ENCODE measurements around the gene CLN3. TPM values are rescaled to one million over a fixed set of nuclear protein-coding genes. Genes with fewer than 3 reads are reported as not detected.
"Not testable (repeated sequence)": the region's sequence is repeated elsewhere in the genome, so short reads cannot be mapped to it uniquely, and the experiment has no call there.

The CLN3 gene
- polyA plus RNA-seq, 6 donors from 2014 or later: 2.7 to 21.2 (median 17.6) TPM

GRCh38 chr16:28495098-28495793 is 3.4 kb upstream of the CLN3 start:
- H3K4me3 Mint-ChIP-seq: peak overlapping the region in 6 of 8 donors; percentile 76 to 92 (median 88)
- no peaks in the 10 kb centered on the region for H3K9me3 Mint-ChIP-seq
- H3K27me3 Mint-ChIP-seq: no peaks in the 10 kb centered on the region
- H3K4me1 Mint-ChIP-seq: peaks cover 39 to 59% (median 40%) of the 10 kb centered on the region in 3 donors
- DNase-seq (no peak), ATAC-seq (ENCODE audit: low read depth in 2 of 2) (no peak)
- H3K27ac Mint-ChIP-seq: peak overlapping the region; percentile 78 to 98 (median 92)
- H3K36me3 Mint-ChIP-seq: peaks cover 0 to 3% of the 10 kb centered on the region in 2 donors

GRCh38 chr16:28494121-28494851 is 2.4 kb upstream of the CLN3 start, which contains the start of gene APOBR:
APOBR (plus strand) TSS chr16:28494643; CDS start chr16:28494682, 39 bp downstream.
- ATAC-seq (ENCODE audit: low read depth in 2 of 2) (peak; percentile 84), DNase-seq (peak; percentile 92)
- Mint-ChIP-seq H3K27me3 (no peaks in the 10 kb centered on the region), H3K9me3 (no peaks in the 10 kb centered on the region), H3K27ac (peak within 1 kb of the TSS; percentile 88 to 98 (median 96)), H3K4me3 (peak within 1 kb of the TSS; percentile 76 to 92 (median 87)), H3K36me3 (peaks cover 0 to 3% of the 10 kb centered on the region in 2 donors), H3K4me1 (peaks cover 34 to 60% (median 35%) of the 10 kb centered on the region in 3 donors)

- peaks cover 2 to 3% of the 10 kb centered on the region in 2 donors for H3K36me3 Mint-ChIP-seq
- DNase-seq (no peak), ATAC-seq (ENCODE audit: low read depth in 2 of 2) (no peak)
- peak overlapping the region; percentile 94 to 100 (median 98) for H3K4me3 Mint-ChIP-seq
- H3K4me1 Mint-ChIP-seq: peaks cover 35 to 62% (median 37%) of the 10 kb centered on the region in 3 donors
- H3K9me3 Mint-ChIP-seq: no peaks in the 10 kb centered on the region
- H3K27ac Mint-ChIP-seq: peak overlapping the region; percentile 99 to 100 (median 100)
- H3K27me3 Mint-ChIP-seq: no peaks in the 10 kb centered on the region
These were observed 637 bp upstream of the CLN3 start for GRCh38 chr16:28492511-28492910.

GRCh38 chr16:28491230-28491969 is 474 bp downstream of the CLN3 start:
- peak overlapping the region; percentile 94 to 100 (median 98) for H3K4me3 Mint-ChIP-seq
- H3K36me3 Mint-ChIP-seq: peaks cover 3 to 10% of the 10 kb centered on the region in 2 donors
- no peak for DNase-seq

GRCh38 chr16:28486266-28486665 is 5.6 kb downstream of the CLN3 start:
- Mint-ChIP-seq H3K4me3 (no peak overlapping the region), H3K27me3 (no peaks in the 10 kb centered on the region), H3K36me3 (peaks cover 0 to 20% of the 10 kb centered on the region in 2 donors), H3K4me1 (peaks cover 10 to 18% (median 11%) of the 10 kb centered on the region in 3 donors), H3K9me3 (no peaks in the 10 kb centered on the region), H3K27ac (no peak overlapping the region)
- ATAC-seq (ENCODE audit: low read depth in 2 of 2) (no peak), DNase-seq (no peak)

More at GRCh38 chr16:28491230-28491969, 474 bp downstream of the CLN3 start:
- H3K27ac Mint-ChIP-seq: peak overlapping the region; percentile 99 to 100 (median 100)
- H3K9me3 Mint-ChIP-seq: no peaks in the 10 kb centered on the region
- ATAC-seq (ENCODE audit: low read depth in 2 of 2): no peak
- H3K4me1 Mint-ChIP-seq: peaks cover 34 to 53% (median 35%) of the 10 kb centered on the region in 3 donors
- no peaks in the 10 kb centered on the region for H3K27me3 Mint-ChIP-seq

GRCh38 chr16:28483361-28483760 is 8.5 kb downstream of the CLN3 start:
- not testable (repeated sequence) for DNase-seq; H3K4me3 Mint-ChIP-seq; H3K4me1 Mint-ChIP-seq; H3K9me3 Mint-ChIP-seq; H3K27me3 Mint-ChIP-seq; ATAC-seq (ENCODE audit: low read depth in 2 of 2)
- Mint-ChIP-seq H3K27ac (peak overlapping the region in 1 of 6 donors; percentile 53), H3K36me3 (peaks cover 0 to 22% of the 10 kb centered on the region in 2 donors)

- peaks cover 0 to 23% of the 10 kb centered on the region in 2 donors for H3K36me3 Mint-ChIP-seq
- no peak for ATAC-seq (ENCODE audit: low read depth in 2 of 2)
- H3K4me1 Mint-ChIP-seq: peaks cover 0 to 8% (median 1%) of the 10 kb centered on the region in 3 donors
- H3K27ac Mint-ChIP-seq: peak overlapping the region in 1 of 6 donors; percentile 92
- H3K27me3 Mint-ChIP-seq: no peaks in the 10 kb centered on the region
- no peak for DNase-seq
- no peaks in the 10 kb centered on the region for H3K9me3 Mint-ChIP-seq
- no peak overlapping the region for H3K4me3 Mint-ChIP-seq
These were observed 9.8 kb downstream of the CLN3 start for GRCh38 chr16:28482026-28482425.

GRCh38 chr16:28478506-28479180 is 13.2 kb downstream of the CLN3 start:
- Mint-ChIP-seq H3K36me3 (peaks cover 3 to 26% of the 10 kb centered on the region in 2 donors), H3K27me3 (no peaks in the 10 kb centered on the region), H3K4me3 (no peak overlapping the region), H3K4me1 (peaks cover 3 to 6% (median 3%) of the 10 kb centered on the region in 3 donors), H3K27ac (peak overlapping the region in 1 of 6 donors; percentile 61), H3K9me3 (no peaks in the 10 kb centered on the region)
- ATAC-seq (ENCODE audit: low read depth in 2 of 2) (no peak), DNase-seq (no peak)

GRCh38 chr16:28477311-28477920 is 14.5 kb downstream of the CLN3 start:
- Mint-ChIP-seq H3K4me3 (no peak overlapping the region), H3K27me3 (no peaks in the 10 kb centered on the region), H3K36me3 (peaks cover 5 to 29% of the 10 kb centered on the region in 2 donors), H3K9me3 (no peaks in the 10 kb centered on the region), H3K4me1 (peaks cover 7 to 9% (median 7%) of the 10 kb centered on the region in 3 donors), H3K27ac (peak overlapping the region in 1 of 6 donors; percentile 73)
- DNase-seq: no peak
- ATAC-seq (ENCODE audit: low read depth in 2 of 2): no peak

GRCh38 chr16:28475221-28475620 is 16.7 kb downstream of the CLN3 start:
- Mint-ChIP-seq H3K36me3 (peaks cover 5 to 17% of the 10 kb centered on the region in 2 donors), H3K27ac (no peak overlapping the region), H3K4me3 (no peak overlapping the region), H3K9me3 (no peaks in the 10 kb centered on the region), H3K27me3 (no peaks in the 10 kb centered on the region), H3K4me1 (peaks cover 7 to 9% (median 7%) of the 10 kb centered on the region in 3 donors)
- DNase-seq (no peak), ATAC-seq (ENCODE audit: low read depth in 2 of 2) (no peak)

- no peak overlapping the region for H3K4me3 Mint-ChIP-seq
- ATAC-seq (ENCODE audit: low read depth in 2 of 2) (peak in 1 of 2 donors; percentile 46), DNase-seq (no peak)
These were observed 18.1 kb downstream of the CLN3 start for GRCh38 chr16:28473714-28474265.

GRCh38 chr16:28447081-28447480 is 44.8 kb downstream of the CLN3 start:
- not testable (repeated sequence) for H3K9me3 Mint-ChIP-seq; H3K36me3 Mint-ChIP-seq; H3K27ac Mint-ChIP-seq; H3K4me3 Mint-ChIP-seq; DNase-seq; ATAC-seq (ENCODE audit: low read depth in 2 of 2); H3K27me3 Mint-ChIP-seq; H3K4me1 Mint-ChIP-seq

More at GRCh38 chr16:28473714-28474265, 18.1 kb downstream of the CLN3 start:
- Mint-ChIP-seq H3K27ac (peak overlapping the region in 2 of 6 donors; percentile 6 to 93), H3K4me1 (peaks cover 7 to 9% (median 7%) of the 10 kb centered on the region in 3 donors), H3K27me3 (no peaks in the 10 kb centered on the region), H3K36me3 (peaks cover 5 to 17% of the 10 kb centered on the region in 2 donors), H3K9me3 (no peaks in the 10 kb centered on the region)

All from naive B cell (primary cell).